GM12878 (cell line): ENCODE measurements around the gene EYS. TPM values are rescaled to one million over a fixed set of nuclear protein-coding genes. Genes with fewer than 3 reads are reported as not detected.
A peak's percentile ranks its signal among the peaks of the same experiment; 100 is the strongest.

Experiments
- ATAC-seq: fragments of 200-7000 bp; cut with Tn5 transposase; 3 replicates; pipeline ENCODE4 v1.9.1; 2020; ENCODE audit warnings: mild to moderate bottlenecking, moderate library complexity
- BruUV-seq: library from RNA; stranded (reverse); fragments of 400-500 nt; replicated peaks from 2 replicates; lab custom pipeline; 2021; lab: Mats Ljungman, UMichigan
- CTCF ChIA-PET: fragments of 300-600 bp; sonication (Branson Sonifier 250); formaldehyde crosslinking; extraction: SDS; loops from one replicate; lab custom pipeline; 2021; ENCODE audit warnings: inconsistent platforms; lab: Yijun Ruan, JAX
- POLR2A ChIA-PET: fragments of 350-600 bp; formaldehyde crosslinking; extraction: SDS; loops from one replicate; lab custom pipeline; 2021; ENCODE audit warnings: inconsistent platforms; lab: Charles Lee
- RAD21 ChIA-PET: fragments of 300-600 bp; sonication (Branson Sonifier 250); formaldehyde crosslinking; loops from one replicate; lab custom pipeline; 2023; ENCODE audit warnings: antibody characterized with exemption; ENCODE audit not compliant: unreplicated experiment; lab: Charles Lee
- SMC1A ChIA-PET: fragments of 300-600 bp; sonication (Branson Sonifier 250); formaldehyde crosslinking; loops from one replicate; lab custom pipeline; 2023; ENCODE audit not compliant: unreplicated experiment, uncharacterized antibody; lab: Charles Lee
- DNase-seq: peaks from one replicate; pipeline ENCODE4 v3.0.0-alpha.2; 2011; ENCODE audit warnings: low read depth, low spot score
- FAIRE-seq: peaks from 3 replicates; lab custom pipeline; 2011; peaks lifted over from hg19 to GRCh38; lab: Jason Lieb, UNC
- H2AFZ ChIP-seq: 2 replicates; pipeline ENCODE4 v1.6.0; 2011; ENCODE audit warnings: low read depth, low read length, control low read depth; ENCODE audit not compliant: control insufficient read depth
- H3K27ac ChIP-seq: 2 replicates; pipeline ENCODE4 v1.5.1; 2011; ENCODE audit warnings: control low read depth; ENCODE audit not compliant: control insufficient read depth, insufficient read depth
- H3K27me3 ChIP-seq, 2 experiments: replicated peaks in 1 of 2; 2 replicates each; pipeline versions ENCODE4 v1.6.0 to v1.6.1; 2011; ENCODE audit warnings: low read length in 1 of 2; ENCODE audit not compliant: control insufficient read depth in 2 of 2, insufficient read depth in 2 of 2
- H3K36me3 ChIP-seq, 2 experiments: 2 replicates each; pipeline ENCODE4 v1.5.1; 2011; ENCODE audit warnings: low read length in 1 of 2; ENCODE audit not compliant: control insufficient read depth in 2 of 2, insufficient read depth in 2 of 2
- H3K4me1 ChIP-seq: 2 replicates; pipeline ENCODE4 v1.6.1; 2011; ENCODE audit warnings: mild to moderate bottlenecking, low read length, moderate library complexity, mixed read lengths; ENCODE audit not compliant: control insufficient read depth, insufficient read depth
- H3K4me2 ChIP-seq: 2 replicates; pipeline ENCODE4 v1.6.0; 2011; ENCODE audit warnings: control low read depth; ENCODE audit not compliant: control insufficient read depth, insufficient read depth
- H3K4me3 ChIP-seq: fragments of 200-600 bp; sonication (generic); 2 replicates; pipeline ENCODE4 v1.5.1; 2016
- H3K79me2 ChIP-seq: 2 replicates; pipeline ENCODE4 v1.6.0; 2011; ENCODE audit warnings: low read length; ENCODE audit not compliant: control insufficient read depth, insufficient read depth
- H3K9ac ChIP-seq: 2 replicates; pipeline ENCODE4 v1.8.0; 2011; ENCODE audit warnings: low read length, control low read depth, mixed read lengths; ENCODE audit not compliant: control insufficient read depth, insufficient read depth
- H3K9me3 ChIP-seq: replicated peaks from 3 replicates; pipeline ENCODE4 v1.5.1; 2011; ENCODE audit warnings: mild to moderate bottlenecking, low read length; ENCODE audit not compliant: control insufficient read depth, insufficient read depth
- H4K20me1 ChIP-seq: 2 replicates; pipeline ENCODE4 v1.6.0; 2011; ENCODE audit not compliant: control insufficient read depth, insufficient read depth
- BCL11A ChIP-seq: IDR thresholded peaks from 2 replicates; pipeline ENCODE4 v1.6.1; 2011; ENCODE audit warnings: low read depth, low read length
- ELK1 ChIP-seq: IDR thresholded peaks from 2 replicates; pipeline ENCODE4 v1.6.1; 2012; ENCODE audit warnings: low read depth, low read length, improper control_type of control experiment
- PBX3 ChIP-seq: IDR thresholded peaks from 2 replicates; pipeline ENCODE4 v1.6.1; 2011; ENCODE audit warnings: mild to moderate bottlenecking, low read depth, low read length, moderate library complexity; ENCODE audit not compliant: insufficient replicate concordance
- PML ChIP-seq: IDR thresholded peaks from 2 replicates; pipeline ENCODE4 v1.6.1; 2012; ENCODE audit warnings: low read length, inconsistent platforms
- RCOR1 ChIP-seq: conservative IDR thresholded peaks from 2 replicates; pipeline ENCODE4 v1.6.1; 2012; ENCODE audit warnings: low read depth, low read length, improper control_type of control experiment
- RELA ChIP-seq: fragments of 450-650 bp; IDR thresholded peaks from 2 replicates; pipeline ENCODE4 v1.8.0; 2014; ENCODE audit warnings: borderline replicate concordance; ENCODE audit not compliant: partially characterized antibody
- SIX5 ChIP-seq: IDR thresholded peaks from 2 replicates; pipeline ENCODE4 v1.6.1; 2011; ENCODE audit warnings: mild to moderate bottlenecking, low read depth, low read length, moderate library complexity; ENCODE audit not compliant: severe bottlenecking
- ZNF24 ChIP-seq: fragments of 450-650 bp; IDR thresholded peaks from 2 replicates; pipeline ENCODE4 v1.6.1; 2017; ENCODE audit warnings: antibody characterized with exemption, mild to moderate bottlenecking
- WGBS: methylation state at CpG from one replicate; pipeline ENCODE4 v1.1.6; 2016; ENCODE audit warnings: low lambda C conversion rate; ENCODE audit not compliant: insufficient replicate concordance, insufficient coverage; ENCODE audit errors: missing lambda C conversion rate; 5-methylcytosine and 5-hydroxymethylcytosine counted together
- in situ Hi-C: fragments of 300-500 bp; cut with MboI; formaldehyde crosslinking; loops from 9 replicates; pipeline ENCODE4 v1.14.3; 2018; ENCODE audit warnings: mixed read lengths
- intact Hi-C: fragments of 100-400 bp; cut with micrococcal nuclease; formaldehyde crosslinking; loops from one replicate; pipeline ENCODE4 v1.14.2; 2022; ENCODE audit not compliant: unreplicated experiment
- polyA plus RNA-seq, 11 experiments: library from polyadenylated mRNA; depleted of rRNA in 4 of 11; unstranded in 6 of 11; stranded (reverse) in 5 of 11; fragments of >200 nt; fragmentation: Nextera tagmentation in 4 of 11; fragmentation: Illumina TruSeq in 1 of 11; extraction: Ambion mirVana in 4 of 11; extraction: Trizol in 1 of 11; gene quantifications; 1 replicate in 1 of 11; 2 replicates in 10 of 11; pipeline versions ENCODE4 v1.2.1 to v1.2.3, GENCODE V29; 2011 to 2016; ENCODE audit warnings: inconsistent platforms in 2 of 11, missing spikeins in 2 of 11, low read depth in 1 of 11
- total RNA-seq, 4 experiments: library from RNA; depleted of rRNA in 3 of 4; stranded (reverse); fragments of >200 nt in 3 of 4; fragmentation: Illumina TruSeq in 1 of 4; extraction: Trizol in 1 of 4; gene quantifications; 2 replicates each; pipeline versions ENCODE4 v1.2.1 to v1.2.3, GENCODE V29; 2013 to 2021

EYS gene
- total and polyA plus RNA-seq, 10 of the 15 experiments (the other 5 are each of a cell fraction or from before 2014, with no cell fraction given), result under 0.01 to 0.14 (median 0.02) TPM; not detected in 1

GRCh38 chr6:63882208-63882607 lies 1824.8 kb downstream of the EYS start:
- Histone ChIP-seq H3K79me2 (no peaks in the 10 kb centered on the region), H3K27ac (no peak overlapping the region), H3K4me1 (no peaks in the 10 kb centered on the region; the same call in 1 of the 2 replicates), H4K20me1 (no peaks in the 10 kb centered on the region), H3K9me3 (no peaks in the 10 kb centered on the region), H2AFZ (no peak overlapping the region), H3K4me3 (no peak overlapping the region), H3K36me3 (no peaks in the 10 kb centered on the region), H3K4me2 (no peak overlapping the region), H3K27me3 (no peaks in the 10 kb centered on the region), H3K9ac (no peak overlapping the region)
- RAD21 ChIA-PET, result no interaction called here
- ATAC-seq, result peak; percentile 33; the same call in 1 of the 3 replicates
- no peak for FAIRE-seq
- intact Hi-C loops (no loop called here), in situ Hi-C loops (no loop called here)
- CTCF ChIA-PET, result interaction anchor here (1.7 kb wide), 1 partner anchor 17 kb away, joined by 4 read pairs; no protein-coding TSS in a partner anchor
- no peak for DNase-seq
- POLR2A ChIA-PET, result no interaction called here
- TF ChIP-seq RCOR1, result no peak
- 0 out of 2 replicates have a peak, but pooled peaks have one; percentile 40 for TF ChIP-seq ZNF24
- TF ChIP-seq PML, result no peak
- SMC1A ChIA-PET, result interaction anchor here (0.7 to 1.5 kb wide), 3 partner anchors 8 to 18 kb away, joined by 3 to 6 read pairs (median 3); no protein-coding TSS in a partner anchor
- no TSS peak for BruUV-seq
- WGBS, result 20% methylated on average over 4 of the region's 4 CpGs

GRCh38 chr6:63881791-63882190 lies 1825.2 kb downstream of the EYS start:
- Histone ChIP-seq H2AFZ (no peak overlapping the region), H3K27ac (no peak overlapping the region), H3K27me3 (no peaks in the 10 kb centered on the region), H3K79me2 (no peaks in the 10 kb centered on the region), H3K9me3 (no peaks in the 10 kb centered on the region), H3K9ac (no peak overlapping the region), H3K4me3 (no peak overlapping the region), H3K4me2 (no peak overlapping the region), H3K4me1 (no peaks in the 10 kb centered on the region; the same call in 1 of the 2 replicates), H3K36me3 (no peaks in the 10 kb centered on the region), H4K20me1 (no peaks in the 10 kb centered on the region)
- DNase-seq (no peak), FAIRE-seq (no peak), ATAC-seq (no peak)
- SMC1A ChIA-PET, result interaction anchor here (0.7 to 1.5 kb wide), 3 partner anchors 9 to 17 kb away, joined by 3 to 6 read pairs (median 3); no protein-coding TSS in a partner anchor
- CTCF ChIA-PET, result interaction anchor here (1.7 kb wide), 1 partner anchor 17 kb away, joined by 4 read pairs; no protein-coding TSS in a partner anchor
- POLR2A ChIA-PET, result no interaction called here
- RAD21 ChIA-PET, result no interaction called here
- 86% methylated on average over 1 of the region's 1 CpG for WGBS
- TF ChIP-seq SIX5 (no peak), PBX3 (no peak), RELA (no peak), PML (no peak), BCL11A (no peak), ELK1 (no peak)
- intact Hi-C loops (no loop called here), in situ Hi-C loops (no loop called here)
- BruUV-seq, result no TSS peak
